Trophoblast cell (in vitro differentiated cells and primary cell): ENCODE measurements around the gene CCDC88A.
A peak's percentile ranks its signal among the peaks of the same experiment; 100 is the strongest.

Source experiments
- DNase-seq, 2 donors: peaks; one replicate each; pipeline ENCODE4 v3.0.0-alpha.2; 2016
- H2AFZ ChIP-seq: 2 replicates; pipeline ENCODE4 v1.6.1; 2013; ENCODE audit warnings: low read length, moderate library complexity, mild to moderate bottlenecking; ENCODE audit not compliant: insufficient read depth, poor library complexity
- H2AK5ac ChIP-seq: 2 replicates; pipeline ENCODE4 v1.6.1; 2013; ENCODE audit warnings: mild to moderate bottlenecking, low read length
- H2BK120ac ChIP-seq: 2 replicates; pipeline ENCODE4 v1.6.1; 2013; ENCODE audit warnings: low read length, mild to moderate bottlenecking, moderate library complexity; ENCODE audit not compliant: insufficient read depth, poor library complexity
- H2BK12ac ChIP-seq: 2 replicates; pipeline ENCODE4 v1.6.1; 2013; ENCODE audit warnings: mild to moderate bottlenecking, low read length, moderate library complexity
- H2BK5ac ChIP-seq: 2 replicates; pipeline ENCODE4 v1.6.1; 2013; ENCODE audit warnings: low read length, low read depth, moderate library complexity, mild to moderate bottlenecking; ENCODE audit not compliant: poor library complexity
- H3K14ac ChIP-seq: 2 replicates; pipeline ENCODE4 v1.6.1; 2013; ENCODE audit warnings: mild to moderate bottlenecking, low read length
- H3K18ac ChIP-seq: 2 replicates; pipeline ENCODE4 v1.6.1; 2013; ENCODE audit warnings: mild to moderate bottlenecking, low read length
- H3K23ac ChIP-seq: 2 replicates; pipeline ENCODE4 v1.6.1; 2013; ENCODE audit warnings: low read length
- H3K27ac ChIP-seq: 2 replicates; pipeline ENCODE4 v1.5.1; 2013; ENCODE audit warnings: low read depth, mild to moderate bottlenecking, inconsistent platforms, low read length, moderate library complexity
- H3K27me3 ChIP-seq: 2 replicates; pipeline ENCODE4 v1.6.1; 2013; ENCODE audit warnings: inconsistent platforms, mild to moderate bottlenecking, low read length, moderate library complexity; ENCODE audit not compliant: insufficient read depth
- H3K36me3 ChIP-seq, 2 experiments: 1 replicate in 1 of 2; 2 replicates in 1 of 2; pipeline ENCODE4 v1.6.1; 2013; ENCODE audit warnings: low read length in 2 of 2, mild to moderate bottlenecking in 2 of 2, moderate library complexity in 1 of 2; ENCODE audit not compliant: insufficient read depth in 2 of 2, control insufficient read depth in 1 of 2
- H3K4ac ChIP-seq: 2 replicates; pipeline ENCODE4 v1.6.1; 2013; ENCODE audit warnings: low read depth, mild to moderate bottlenecking, low read length, moderate library complexity
- H3K4me1 ChIP-seq, 2 experiments: 1 replicate in 1 of 2; 2 replicates in 1 of 2; pipeline ENCODE4 v1.6.1; 2013; ENCODE audit warnings: low read length in 2 of 2, mild to moderate bottlenecking in 2 of 2, moderate library complexity in 1 of 2; ENCODE audit not compliant: insufficient read depth in 2 of 2, control insufficient read depth in 1 of 2
- H3K4me2 ChIP-seq: 2 replicates; pipeline ENCODE4 v1.6.1; 2013; ENCODE audit warnings: inconsistent platforms, mild to moderate bottlenecking, low read length, moderate library complexity
- H3K4me3 ChIP-seq: 2 replicates; pipeline ENCODE4 v1.5.1; 2013; ENCODE audit warnings: mild to moderate bottlenecking, low read depth, low read length, inconsistent platforms
- H3K79me1 ChIP-seq: one replicate; pipeline ENCODE4 v1.6.1; 2013; ENCODE audit warnings: low read length
- H3K79me2 ChIP-seq: 2 replicates; pipeline ENCODE4 v1.6.1; 2013; ENCODE audit warnings: low read length, mild to moderate bottlenecking; ENCODE audit not compliant: control insufficient read depth, insufficient read depth, poor library complexity
- H3K9ac ChIP-seq: 2 replicates; pipeline ENCODE4 v1.6.1; 2013; ENCODE audit warnings: mild to moderate bottlenecking, low read length
- H3K9me3 ChIP-seq: 2 replicates; pipeline ENCODE4 v1.6.1; 2013; ENCODE audit warnings: low read depth, mild to moderate bottlenecking, control low read depth, inconsistent platforms, low read length; ENCODE audit not compliant: insufficient read depth
- H4K12ac ChIP-seq: 2 replicates; pipeline ENCODE4 v1.6.1; 2013; ENCODE audit warnings: low read depth, mild to moderate bottlenecking, low read length, moderate library complexity
- H4K8ac ChIP-seq: 2 replicates; pipeline ENCODE4 v1.6.1; 2013; ENCODE audit warnings: low read depth, mild to moderate bottlenecking, low read length, moderate library complexity
- H4K91ac ChIP-seq: one replicate; pipeline ENCODE4 v1.6.1; 2013; ENCODE audit warnings: low read depth, mild to moderate bottlenecking, low read length, moderate library complexity
- WGBS: extraction: QIAGEN DNeasy Blood & Tissue Kit; methylation state at CpG from one replicate; pipeline ENCODE4 v1.1.7; 2013; ENCODE audit warnings: missing lambda C conversion rate; ENCODE audit not compliant: insufficient read length, insufficient coverage; ENCODE audit errors: extremely low coverage; 5-methylcytosine and 5-hydroxymethylcytosine counted together

CCDC88A gene

DNA sequence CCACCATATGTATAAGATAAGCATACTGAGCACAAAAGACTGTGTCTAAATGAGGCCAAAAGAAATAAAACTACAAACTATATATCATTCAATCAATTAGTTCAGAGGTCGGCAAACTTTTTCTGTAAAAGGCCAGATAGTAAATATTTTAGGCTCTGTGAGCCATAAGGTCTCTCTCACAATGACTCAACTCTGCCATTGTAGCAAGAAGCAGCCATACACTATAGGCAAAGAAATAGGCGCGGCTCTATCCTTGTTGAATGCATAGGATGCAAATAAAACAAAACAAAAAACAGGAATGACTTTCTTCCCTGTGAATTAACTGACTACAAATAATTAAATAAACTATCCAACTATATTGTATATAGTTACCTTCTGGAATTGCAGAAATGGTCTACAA, 8.6 kb upstream of the CCDC88A start:
- no peak overlapping the region for H3K4me2 ChIP-seq
- no peak overlapping the region for H3K9ac ChIP-seq
- no peak overlapping the region for H3K14ac ChIP-seq
- H4K91ac ChIP-seq: no peak overlapping the region
- H3K4me1 ChIP-seq: no peaks in the 10 kb centered on the region
- H2AK5ac ChIP-seq: no peak overlapping the region
- H2BK12ac ChIP-seq: no peak overlapping the region
- no peak overlapping the region for H3K4ac ChIP-seq
- H3K4me3 ChIP-seq: no peak overlapping the region
- H3K27me3 ChIP-seq: no peaks in the 10 kb centered on the region
- H3K79me2 ChIP-seq: no peaks in the 10 kb centered on the region
- H3K23ac ChIP-seq: no peak overlapping the region
- no peak overlapping the region for H2BK5ac ChIP-seq
- no peak for DNase-seq
- no peaks in the 10 kb centered on the region for H3K9me3 ChIP-seq
- no peaks in the 10 kb centered on the region for H3K79me1 ChIP-seq
- no peaks in the 10 kb centered on the region for H3K36me3 ChIP-seq
- H3K18ac ChIP-seq: no peak overlapping the region
- H2AFZ ChIP-seq: no peak overlapping the region
- no peak overlapping the region for H4K8ac ChIP-seq
- H4K12ac ChIP-seq: no peak overlapping the region
- no peak overlapping the region for H3K27ac ChIP-seq
- WGBS: no CpG with 5 or more reads among the region's 3 CpGs
- H2BK120ac ChIP-seq: no peak overlapping the region

DNA sequence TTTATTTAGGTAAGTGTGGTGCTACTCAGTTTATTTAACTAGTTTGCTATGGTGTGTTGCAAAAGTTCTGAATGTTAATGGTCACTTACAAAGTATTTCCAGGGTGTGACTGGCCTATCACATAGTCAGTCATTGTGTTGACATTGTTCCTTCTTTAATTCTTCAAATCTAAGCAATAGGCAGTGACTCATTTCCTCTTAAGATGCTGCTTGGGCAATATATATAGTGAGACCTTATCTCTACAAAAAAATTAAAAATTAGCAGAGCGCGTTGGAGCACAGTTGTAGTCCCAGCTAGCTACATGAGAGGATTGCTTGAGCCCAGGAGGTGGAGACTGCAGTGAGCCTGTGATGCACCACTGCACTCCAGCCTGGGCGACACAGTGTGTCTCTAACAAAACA, 5.8 kb upstream of the CCDC88A start:
- H3K4me3 ChIP-seq: no peak overlapping the region
- no peak overlapping the region for H3K9ac ChIP-seq
- no peaks in the 10 kb centered on the region for H3K9me3 ChIP-seq
- H4K8ac ChIP-seq: no peak overlapping the region
- no peak overlapping the region for H4K91ac ChIP-seq
- no peaks in the 10 kb centered on the region for H3K27me3 ChIP-seq
- H2AK5ac ChIP-seq: no peak overlapping the region
- H2BK5ac ChIP-seq: no peak overlapping the region
- no peaks in the 10 kb centered on the region for H3K79me1 ChIP-seq
- H2AFZ ChIP-seq: no peak overlapping the region
- H3K4ac ChIP-seq: no peak overlapping the region
- no peak overlapping the region for H3K4me2 ChIP-seq
- WGBS: no CpG with 5 or more reads among the region's 3 CpGs
- no peak overlapping the region for H2BK120ac ChIP-seq
- no peak overlapping the region for H3K27ac ChIP-seq
- H4K12ac ChIP-seq: no peak overlapping the region
- H3K79me2 ChIP-seq: no peaks in the 10 kb centered on the region
- no peak overlapping the region for H3K14ac ChIP-seq
- H2BK12ac ChIP-seq: no peak overlapping the region
- H3K23ac ChIP-seq: no peak overlapping the region
- H3K36me3 ChIP-seq: no peaks in the 10 kb centered on the region
- no peak overlapping the region for H3K18ac ChIP-seq
- DNase-seq: peak in 1 of 2 donors; percentile 42
- H3K4me1 ChIP-seq: no peaks in the 10 kb centered on the region

DNA sequence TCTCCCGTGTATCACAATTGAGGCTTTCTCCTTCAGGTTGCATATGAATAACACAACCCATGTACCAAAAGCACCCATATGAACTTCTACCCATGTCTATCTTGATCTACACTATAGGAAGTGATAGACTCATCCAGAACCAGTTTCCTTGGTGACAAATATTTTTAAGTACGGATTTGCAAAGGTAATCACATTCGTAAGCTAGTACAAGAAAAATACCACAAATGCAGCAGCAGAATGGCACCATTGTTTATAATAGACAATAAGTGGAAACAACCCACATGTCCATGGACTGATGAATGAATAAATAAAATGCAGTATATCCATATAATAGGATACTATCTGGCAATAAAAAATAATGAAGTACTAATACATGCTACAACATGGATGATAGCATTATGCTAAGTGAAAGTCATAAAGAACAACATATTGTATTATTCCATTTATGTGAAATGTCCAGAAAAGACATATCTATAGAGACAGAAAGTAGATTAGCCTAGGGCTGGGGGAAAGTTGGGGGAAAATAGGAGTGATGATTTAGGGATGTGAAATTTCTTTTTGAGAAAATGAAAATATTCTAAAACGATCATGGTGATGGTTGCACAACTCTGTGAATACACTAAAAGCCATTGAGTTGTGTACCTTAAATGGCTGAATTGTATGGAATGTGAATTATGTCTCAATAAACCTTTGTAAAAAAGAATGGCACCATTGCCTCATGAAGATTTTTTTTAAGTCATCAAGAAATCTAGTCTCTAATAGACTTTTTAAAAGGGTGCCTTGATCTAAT, 3.4 kb upstream of the CCDC88A start:
- H3K14ac ChIP-seq: no peak overlapping the region
- H3K27ac ChIP-seq: no peak overlapping the region
- no peak overlapping the region for H3K18ac ChIP-seq
- H4K12ac ChIP-seq: no peak overlapping the region
- no peaks in the 10 kb centered on the region for H3K9me3 ChIP-seq
- 100% methylated on average over 1 of the region's 4 CpGs for WGBS
- H3K4ac ChIP-seq: no peak overlapping the region
- no peaks in the 10 kb centered on the region for H3K4me1 ChIP-seq
- no peak for DNase-seq
- no peak overlapping the region for H2AFZ ChIP-seq
- no peak overlapping the region for H3K4me3 ChIP-seq
- H3K9ac ChIP-seq: no peak overlapping the region
- no peaks in the 10 kb centered on the region for H3K36me3 ChIP-seq
- H3K79me1 ChIP-seq: peaks cover 5% of the 10 kb centered on the region
- H3K79me2 ChIP-seq: no peaks in the 10 kb centered on the region
- no peak overlapping the region for H3K4me2 ChIP-seq
- no peak overlapping the region for H2BK12ac ChIP-seq
- no peak overlapping the region for H2BK120ac ChIP-seq
- no peak overlapping the region for H4K91ac ChIP-seq
- no peak overlapping the region for H3K23ac ChIP-seq
- no peak overlapping the region for H2BK5ac ChIP-seq
- H3K27me3 ChIP-seq: no peaks in the 10 kb centered on the region
- H4K8ac ChIP-seq: no peak overlapping the region
- H2AK5ac ChIP-seq: no peak overlapping the region

DNA sequence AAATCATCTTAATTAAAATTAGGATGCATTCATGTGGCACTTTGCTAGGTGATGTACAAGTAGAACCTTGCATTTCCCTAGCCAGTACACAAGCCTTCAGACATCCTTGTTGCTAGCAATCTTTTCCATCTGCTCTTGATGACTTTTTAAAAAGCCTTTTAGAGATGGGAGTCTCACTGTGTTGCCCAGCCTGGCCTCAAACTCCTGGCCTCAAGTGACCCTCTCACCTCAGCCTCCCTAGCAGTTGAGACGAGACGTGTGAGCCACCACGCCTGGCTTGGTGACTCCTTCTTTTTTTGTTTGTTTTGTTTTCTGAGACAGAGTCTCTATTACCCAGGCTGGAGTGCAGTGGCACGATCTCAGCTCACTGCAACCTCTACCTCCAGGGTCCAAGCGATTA, 1.7 kb upstream of the CCDC88A start:
- H3K36me3 ChIP-seq: no peaks in the 10 kb centered on the region
- no peak overlapping the region for H4K91ac ChIP-seq
- no peak overlapping the region for H3K18ac ChIP-seq
- H4K8ac ChIP-seq: no peak overlapping the region
- peaks cover 5% of the 10 kb centered on the region for H3K79me1 ChIP-seq
- WGBS: no CpG with 5 or more reads among the region's 5 CpGs
- H3K27ac ChIP-seq: no peak overlapping the region
- H2BK12ac ChIP-seq: no peak overlapping the region
- H3K23ac ChIP-seq: no peak overlapping the region
- H3K9ac ChIP-seq: no peak overlapping the region
- H3K27me3 ChIP-seq: no peaks in the 10 kb centered on the region
- H3K4ac ChIP-seq: no peak overlapping the region
- H2BK120ac ChIP-seq: no peak overlapping the region
- H3K14ac ChIP-seq: no peak overlapping the region
- H2AFZ ChIP-seq: no peak overlapping the region
- no peaks in the 10 kb centered on the region for H3K9me3 ChIP-seq
- DNase-seq: no peak
- H2AK5ac ChIP-seq: no peak overlapping the region
- no peaks in the 10 kb centered on the region for H3K4me1 ChIP-seq
- H2BK5ac ChIP-seq: no peak overlapping the region
- no peak overlapping the region for H3K4me2 ChIP-seq
- H3K79me2 ChIP-seq: no peaks in the 10 kb centered on the region
- H4K12ac ChIP-seq: no peak overlapping the region
- no peak overlapping the region for H3K4me3 ChIP-seq
